Sigmoid colon (tissue), 7 donors: Measurements from ENCODE around the gene MCC. TPM values are rescaled to one million over a fixed set of nuclear protein-coding genes. Genes with fewer than 3 reads are reported as not detected.

Experiments
- DNase-seq: peaks from one replicate; pipeline ENCODE4 v3.0.0-alpha.2; 2019
- H3K27ac ChIP-seq, 4 donors: fragments of 200-600 bp; sonication (generic); one replicate each; pipeline ENCODE4 v1.5.1; 2016 to 2019; ENCODE audit warnings: mild to moderate bottlenecking in 1 of 4
- H3K27me3 ChIP-seq, 3 donors: fragments of 200-600 bp; sonication (generic); one replicate each; pipeline ENCODE4 v1.5.1; 2019; ENCODE audit warnings: mild to moderate bottlenecking in 1 of 3
- H3K36me3 ChIP-seq, 4 donors: fragments of 200-600 bp; sonication (generic); one replicate each; pipeline ENCODE4 v1.5.1; 2016 to 2019
- H3K4me1 ChIP-seq, 4 donors: fragments of 200-600 bp; sonication (generic); one replicate each; pipeline ENCODE4 v1.5.1; 2017 to 2019
- H3K4me3 ChIP-seq, 4 donors: fragments of 200-600 bp; sonication (generic); one replicate each; pipeline ENCODE4 v1.5.1; 2017 to 2019; ENCODE audit warnings: mild to moderate bottlenecking in 2 of 4, moderate library complexity in 1 of 4
- H3K9me3 ChIP-seq, 4 donors: fragments of 200-600 bp in 3 of 4; sonication (generic) in 3 of 4; one replicate each; pipeline versions ENCODE4 v1.5.1 to v1.6.1; 2013 to 2019
- CTCF ChIP-seq, 4 experiments: fragments of 450-650 bp in 3 of 4; fragments of 200-600 bp in 1 of 4; IDR thresholded peaks; one replicate each; pipeline ENCODE4 v1.5.1; 2016 to 2019; ENCODE audit warnings: antibody characterized with exemption in 4 of 4, mild to moderate bottlenecking in 3 of 4, moderate library complexity in 2 of 4
- EP300 ChIP-seq, 4 donors: sonication (generic); formaldehyde crosslinking; IDR thresholded peaks; one replicate each; pipeline ENCODE4 v1.6.1; 2017; ENCODE audit warnings: antibody characterized with exemption in 4 of 4
- POLR2A ChIP-seq, 2 donors: fragments of 450-650 bp; IDR thresholded peaks; one replicate each; pipeline ENCODE4 v1.6.1; 2016; ENCODE audit warnings: antibody characterized with exemption in 2 of 2, mild to moderate bottlenecking in 2 of 2, moderate library complexity in 2 of 2
- POLR2AphosphoS5 ChIP-seq, 4 donors: sonication (generic); formaldehyde crosslinking; IDR thresholded peaks; one replicate each; pipeline ENCODE4 v1.6.1; 2017; ENCODE audit warnings: antibody characterized with exemption in 4 of 4
- WGBS, 2 donors: extraction: QIAGEN DNeasy Blood & Tissue Kit; methylation state at CpG; one replicate each; pipeline ENCODE4 v1.1.7; 2013; 5-methylcytosine and 5-hydroxymethylcytosine counted together
- intact Hi-C: fragments of 100-400 bp; cut with DNase I; formaldehyde crosslinking; loops from one replicate; pipeline ENCODE4 v1.15.1; 2023
- polyA plus RNA-seq, 3 donors: library from polyadenylated mRNA; stranded (reverse); fragments of 200-250 nt; gene quantifications; one replicate each; pipeline ENCODE4 v1.2.3, GENCODE V29; 2013
- total RNA-seq, 4 donors: library from RNA; depleted of rRNA; stranded (reverse); fragments of >200 nt; gene quantifications; one replicate each; pipeline ENCODE4 v1.1.0, GENCODE V29; 2016
- donor health status: healthy with polysubstance abuse.
- donor health status: Bipolar disorder and iron deficiency.
- donor health status: healthy.

MCC gene
- total and polyA plus RNA-seq, 7 donors = 0.69 to 14.0 (median 9.1) TPM

- H3K9me3 ChIP-seq = no peaks in the 10 kb centered on the region
- peak; percentile 97 for DNase-seq
- H3K27me3 ChIP-seq = no peaks in the 10 kb centered on the region
- peak; percentile 61 to 65 for TF ChIP-seq POLR2A (IDR thresholded peaks at IDR 0.05)
- TF ChIP-seq POLR2AphosphoS5 (IDR thresholded peaks at IDR 0.05) = peak; percentile 72 to 90 (median 86)
- TF ChIP-seq CTCF (IDR thresholded peaks at IDR 0.05) = no peak
- TF ChIP-seq EP300 (IDR thresholded peaks at IDR 0.05) = no peak
- peaks cover 0 to 36% (median 18%) of the 10 kb centered on the region in 4 donors for H3K4me1 ChIP-seq
- intact Hi-C loops = loop anchor here (1.0 to 5.0 kb wide), 2 partner anchors 54 to 536 kb away; partner anchors contain the start of genes REEP5 and YTHDC2
- WGBS, 2 donors = 0 to 1% methylated on average over 75 of the region's 75 CpGs
- H3K36me3 ChIP-seq = no peaks in the 10 kb centered on the region
- H3K27ac ChIP-seq = peak within 1 kb of the TSS; percentile 88 to 93 (median 91)
- peak within 1 kb of the TSS; percentile 77 to 93 (median 88) for H3K4me3 ChIP-seq
These were observed 511.6 kb downstream of the MCC start, which contains the start of gene DCP2 for GRCh38 chr5:112976432-112977309. Gene DCP2, plus strand, starts transcription at chr5:112976798. Its CDS starts 136 bp downstream, at chr5:112976934.

- intact Hi-C loops = loop anchor here (1.0 to 5.0 kb wide), 2 partner anchors 54 to 536 kb away; partner anchors contain the start of genes REEP5 and YTHDC2
- Histone ChIP-seq H3K36me3 (no peaks in the 10 kb centered on the region), H3K4me1 (peaks cover 0 to 36% (median 18%) of the 10 kb centered on the region in 4 donors), H3K27me3 (no peaks in the 10 kb centered on the region), H3K27ac (peak overlapping the region; percentile 88 to 93 (median 91)), H3K4me3 (peak overlapping the region; percentile 77 to 93 (median 88)), H3K9me3 (no peaks in the 10 kb centered on the region)
- 25 to 32% methylated on average over 11 of the region's 11 CpGs for WGBS, 2 donors
- TF ChIP-seq CTCF (IDR thresholded peaks at IDR 0.05) (no peak), POLR2AphosphoS5 (IDR thresholded peaks at IDR 0.05) (no peak), POLR2A (IDR thresholded peaks at IDR 0.05) (no peak), EP300 (IDR thresholded peaks at IDR 0.05) (no peak)
- DNase-seq = no peak
These were observed 512.4 kb downstream of the MCC start for GRCh38 chr5:112975721-112976431.

GRCh38 chr5:112974901-112975300, 513.4 kb downstream of the MCC start:
- 97 to 99% methylated on average over 1 of the region's 1 CpG for WGBS, 2 donors

More at GRCh38 chr5:112974901-112975300, 513.4 kb downstream of the MCC start:
- Histone ChIP-seq H3K27me3 (no peaks in the 10 kb centered on the region), H3K4me1 (peaks cover 0 to 30% (median 18%) of the 10 kb centered on the region in 4 donors), H3K4me3 (no peak overlapping the region), H3K9me3 (no peaks in the 10 kb centered on the region), H3K27ac (no peak overlapping the region), H3K36me3 (no peaks in the 10 kb centered on the region)
- intact Hi-C loops = loop anchor here (5.0 kb wide), 1 partner anchor 537 kb away; the partner anchor contains the start of gene YTHDC2
- no peak for DNase-seq
- no peak for TF ChIP-seq POLR2AphosphoS5 (IDR thresholded peaks at IDR 0.05)
- no peak for TF ChIP-seq CTCF (IDR thresholded peaks at IDR 0.05)
- TF ChIP-seq EP300 (IDR thresholded peaks at IDR 0.05) = no peak
- no peak for TF ChIP-seq POLR2A (IDR thresholded peaks at IDR 0.05)
